ENCODE results near the gene CD79A.

Gene CD79A

DNA sequence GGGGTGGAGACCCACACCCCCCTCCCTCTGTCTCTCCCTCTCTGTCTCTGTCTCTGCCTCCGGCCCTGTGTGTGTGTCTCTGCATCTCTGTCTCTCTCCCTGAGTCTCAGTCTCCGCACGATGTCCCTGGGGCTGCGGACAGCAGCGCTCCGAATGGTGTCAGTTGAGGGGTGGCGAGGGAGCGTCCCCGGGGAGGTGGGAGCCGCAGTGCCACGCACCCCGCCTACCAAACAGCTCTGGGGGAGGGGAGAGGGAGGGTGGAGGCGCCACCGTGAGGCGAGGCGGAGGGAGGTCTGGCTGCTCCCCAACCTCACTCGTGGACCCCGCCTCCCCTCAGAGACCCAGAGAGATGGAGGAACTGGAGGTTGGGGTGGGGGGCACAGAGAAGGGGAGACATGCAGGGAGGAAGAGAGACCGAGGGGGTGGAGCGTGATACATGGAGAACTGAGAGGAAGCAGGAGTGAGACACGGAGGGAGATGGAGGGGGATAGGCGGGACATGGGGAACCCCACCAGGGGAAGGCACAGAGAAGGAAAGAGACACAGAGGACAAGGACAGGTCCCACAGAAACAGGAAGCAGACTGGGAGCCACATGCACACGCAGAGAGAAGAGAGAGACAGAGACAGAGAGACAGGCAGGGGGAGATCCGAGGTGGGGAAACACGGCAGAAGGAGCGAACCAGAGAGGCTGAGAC is 44.0 kb downstream of the CD79A start:
- DNase-seq, result no peak

- no peak for DNase-seq
These were observed 44.8 kb downstream of the CD79A start for GRCh38 chr19:41921577-41922576.

DNA sequence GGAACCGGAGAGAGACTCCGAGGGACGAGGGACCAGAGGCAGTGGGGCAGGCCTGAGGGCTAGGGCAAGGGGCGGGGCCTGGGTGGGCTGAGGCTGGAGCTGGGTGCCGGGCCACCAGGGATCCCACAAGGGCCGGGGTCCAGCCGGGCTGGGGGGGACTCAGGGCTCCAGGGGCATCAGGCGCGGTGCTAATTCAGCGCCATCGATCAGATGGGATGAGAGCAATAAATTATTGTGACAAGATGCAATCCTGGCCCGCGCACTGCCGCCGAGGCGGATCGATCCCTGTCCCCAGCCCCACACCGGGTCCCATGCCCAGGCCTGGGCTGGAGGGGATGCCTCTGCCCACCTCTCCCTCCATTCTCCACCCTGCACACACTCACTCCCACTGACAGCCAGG is 45.5 kb downstream of the CD79A start:
- no peak for DNase-seq

DNA sequence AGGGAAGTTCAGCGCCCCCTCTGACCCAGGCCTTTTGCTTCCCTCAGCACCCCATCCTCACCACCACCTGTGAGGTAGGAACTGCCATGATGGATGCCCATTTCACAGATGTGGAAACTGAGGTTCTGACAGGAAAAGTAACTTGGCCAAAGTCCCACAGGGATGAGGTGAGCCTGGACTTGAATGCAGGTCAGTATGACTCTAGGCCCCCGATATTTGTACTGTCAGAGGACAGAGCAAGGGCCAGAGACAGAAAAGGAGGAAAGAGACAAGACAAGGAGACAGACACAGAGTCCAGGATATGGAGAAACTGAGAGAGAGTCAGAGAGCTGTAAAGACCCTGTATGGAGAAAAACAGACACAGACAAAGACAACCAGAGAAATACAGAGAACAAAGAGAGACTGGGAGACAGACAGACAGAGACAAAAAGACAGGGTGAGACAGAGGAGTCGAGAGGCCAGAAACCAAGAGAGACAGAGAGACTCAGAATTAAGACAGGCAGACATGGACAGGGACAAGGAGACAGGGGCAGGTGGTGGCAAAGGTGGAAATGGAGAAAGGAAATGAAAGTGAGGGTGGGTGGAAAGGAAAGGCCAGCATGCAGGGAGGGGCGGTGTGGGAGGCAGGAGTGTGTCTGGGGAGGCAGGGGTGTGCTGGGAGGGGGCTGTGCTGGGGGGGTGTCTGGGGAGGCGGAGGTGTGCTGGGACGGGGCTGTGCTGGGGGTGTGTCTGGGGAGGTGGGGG is 46.1 kb downstream of the CD79A start:
- DNase-seq, result no peak

DNA sequence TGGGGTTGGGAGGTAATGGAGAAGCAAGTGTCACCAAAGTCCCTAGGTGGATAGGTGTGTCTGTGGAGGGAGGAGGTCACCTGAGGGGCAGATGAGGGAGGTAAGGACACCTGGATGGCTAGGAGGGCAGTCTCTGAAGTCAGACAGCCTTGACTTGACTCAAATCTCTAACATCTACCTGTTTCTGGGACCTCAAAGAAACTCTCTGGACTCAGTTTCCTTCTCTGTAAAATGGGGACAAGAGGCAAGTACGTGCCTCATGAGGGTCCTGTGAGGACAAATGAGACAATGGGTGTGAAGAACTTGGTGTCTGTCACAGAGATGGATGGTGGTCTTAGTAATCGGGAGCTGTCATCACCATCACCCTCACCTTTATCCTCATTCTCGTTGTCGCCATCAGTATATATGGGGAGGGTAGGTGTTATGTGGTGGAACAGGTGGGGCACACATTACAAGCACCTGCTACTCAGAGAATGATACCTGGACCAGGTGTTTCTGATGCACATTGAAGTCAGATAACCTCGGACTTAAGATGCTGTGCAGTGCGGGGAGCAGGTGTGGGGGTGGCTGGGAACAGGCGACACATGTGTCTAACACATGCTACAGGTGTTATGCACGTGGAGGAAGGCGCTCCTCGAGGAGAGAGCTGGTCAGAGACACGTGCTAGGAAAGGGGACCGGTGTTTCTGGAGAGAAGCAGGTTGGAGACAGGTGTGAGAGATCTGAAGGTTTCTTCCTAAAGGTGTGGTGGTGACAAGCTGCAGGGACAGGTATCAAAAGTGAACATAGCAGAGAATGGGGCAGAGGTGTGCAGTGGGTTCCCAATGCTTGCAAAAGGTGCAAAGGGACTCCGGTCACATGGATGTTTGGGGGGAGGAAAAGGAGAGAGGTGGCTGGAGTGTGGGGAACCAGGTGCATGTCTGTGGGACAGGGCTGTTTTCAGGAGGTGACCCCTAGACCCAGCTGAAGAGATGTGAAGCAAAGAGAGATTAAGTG is 47.4 kb downstream of the CD79A start:
- no peak for DNase-seq

DNA sequence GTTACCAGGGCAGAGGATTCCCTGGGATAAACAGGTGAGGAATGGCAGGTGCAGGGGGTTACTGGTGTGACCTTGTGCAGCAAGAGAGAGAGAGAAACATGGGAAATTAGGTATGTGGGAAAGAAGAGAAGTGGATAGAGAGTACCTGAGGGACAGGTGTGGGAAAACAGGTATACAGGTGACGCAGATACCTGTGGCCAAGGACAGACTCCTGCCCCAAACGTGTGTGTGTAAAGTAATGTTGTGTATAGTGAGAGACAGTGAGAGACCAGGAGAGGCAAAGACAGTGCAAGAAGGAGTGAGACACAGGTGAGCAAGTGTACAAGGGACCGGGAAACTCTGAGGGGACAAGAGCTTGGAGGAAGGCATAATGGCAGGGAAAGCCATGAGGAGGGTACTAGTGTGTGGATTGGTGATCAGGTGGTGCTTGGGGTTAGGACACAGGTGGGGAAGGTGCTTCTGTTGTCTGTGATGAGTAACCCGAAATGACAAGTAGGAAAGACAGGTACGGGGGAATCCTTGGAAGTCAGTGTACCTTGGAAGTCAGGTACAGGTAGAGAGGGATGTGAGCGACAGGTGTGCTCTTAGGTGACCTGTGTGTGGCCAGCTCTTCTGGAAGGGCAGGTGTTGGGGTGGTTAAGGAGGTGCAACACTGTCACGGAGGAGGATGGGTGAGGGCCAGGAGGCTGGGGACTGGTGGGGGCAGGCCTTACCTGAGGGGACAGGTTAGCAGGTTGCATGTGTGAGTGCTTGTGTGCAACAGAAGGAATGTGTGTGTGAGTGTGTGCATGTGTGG is 48.3 kb downstream of the CD79A start:
- no peak for DNase-seq

- DNase-seq, result no peak
These were observed 49.1 kb downstream of the CD79A start for GRCh38 chr19:41926028-41926762.

- no peak for DNase-seq
These were observed 49.9 kb downstream of the CD79A start for GRCh38 chr19:41926763-41927496.

GRCh38 chr19:41927497-41928192 is 50.6 kb downstream of the CD79A start:
- no peak for DNase-seq

DNA sequence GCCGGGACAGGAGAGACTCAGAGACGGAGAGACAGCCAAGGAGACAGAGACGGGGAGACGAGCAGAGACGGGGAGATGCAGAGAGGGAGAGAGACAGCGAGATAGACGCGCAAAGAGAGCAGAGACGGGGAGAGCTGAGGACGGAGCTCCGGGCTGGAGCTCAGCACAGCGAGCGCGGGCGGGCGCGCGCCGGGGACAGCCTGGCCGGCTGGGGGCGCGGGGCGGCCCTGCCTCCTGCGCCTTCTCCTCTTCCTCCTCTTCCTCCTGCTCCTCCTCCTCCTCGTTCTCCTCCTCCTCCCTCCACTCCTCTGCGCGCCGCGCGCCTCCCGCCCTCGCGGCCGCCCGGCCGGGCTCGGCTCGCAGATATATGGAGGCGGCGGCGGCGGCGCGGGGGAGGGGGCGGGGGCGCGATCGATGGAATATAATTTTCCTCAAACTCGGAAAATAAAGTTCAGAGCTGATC is 51.2 kb downstream of the CD79A start, which contains the start of gene ERFL:
Gene ERFL, minus strand, starts transcription at position 229 of the 463 bp plus-strand sequence. CDS start 15,530 bp downstream, outside the sequence.
- DNase-seq, result no peak

- DNase-seq, result no peak
These were observed 51.9 kb downstream of the CD79A start for GRCh38 chr19:41928754-41929535.

DNA sequence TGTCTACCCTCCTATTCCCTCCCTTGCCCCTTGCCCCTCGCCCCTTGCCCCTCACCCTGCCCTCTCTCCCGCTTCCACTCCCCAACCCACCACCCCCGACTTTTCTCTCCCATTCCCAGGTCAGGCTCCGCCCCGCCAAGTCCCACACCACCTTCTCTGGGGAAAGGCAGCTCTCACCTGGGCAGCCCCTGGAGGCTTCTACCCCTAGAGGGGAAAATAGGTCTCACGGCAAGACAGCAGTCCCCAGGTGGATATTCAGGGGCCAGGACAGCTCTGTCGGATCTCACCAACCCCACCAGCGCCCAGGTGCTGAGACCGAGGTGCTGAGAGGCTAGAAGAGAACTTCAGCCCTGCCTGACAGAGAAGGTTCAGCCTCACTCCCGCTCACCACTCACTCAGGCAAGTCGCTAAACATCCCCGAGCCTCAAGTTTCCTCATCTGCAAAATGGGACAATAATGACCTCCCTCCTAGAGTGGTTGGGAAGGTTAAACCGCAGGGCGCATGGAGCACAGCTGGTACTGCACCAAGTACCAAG is 52.5 kb downstream of the CD79A start:
- DNase-seq, result no peak

GRCh38 chr19:41930322-41930722 is 53.2 kb downstream of the CD79A start:
- DNase-seq, result no peak

All from stimulated activated CD4-positive, alpha-beta T cell treated with anti-CD3 and anti-CD28 coated beads, Interleukin-4, amount 100 ng/mL, for 24 hours (primary cell).